NCI-H128 (cell line): ENCODE data around the gene AK2.
"Not testable (repeated sequence)": the region's sequence is repeated elsewhere in the genome, so short reads cannot be mapped to it uniquely, and the experiment has no call there.

Source experiments
- DNase-seq: peaks from one replicate; lab custom pipeline; 2025; ENCODE audit not compliant: unreplicated experiment; lab: John Stamatoyannopoulos, UW

The AK2 gene

DNA sequence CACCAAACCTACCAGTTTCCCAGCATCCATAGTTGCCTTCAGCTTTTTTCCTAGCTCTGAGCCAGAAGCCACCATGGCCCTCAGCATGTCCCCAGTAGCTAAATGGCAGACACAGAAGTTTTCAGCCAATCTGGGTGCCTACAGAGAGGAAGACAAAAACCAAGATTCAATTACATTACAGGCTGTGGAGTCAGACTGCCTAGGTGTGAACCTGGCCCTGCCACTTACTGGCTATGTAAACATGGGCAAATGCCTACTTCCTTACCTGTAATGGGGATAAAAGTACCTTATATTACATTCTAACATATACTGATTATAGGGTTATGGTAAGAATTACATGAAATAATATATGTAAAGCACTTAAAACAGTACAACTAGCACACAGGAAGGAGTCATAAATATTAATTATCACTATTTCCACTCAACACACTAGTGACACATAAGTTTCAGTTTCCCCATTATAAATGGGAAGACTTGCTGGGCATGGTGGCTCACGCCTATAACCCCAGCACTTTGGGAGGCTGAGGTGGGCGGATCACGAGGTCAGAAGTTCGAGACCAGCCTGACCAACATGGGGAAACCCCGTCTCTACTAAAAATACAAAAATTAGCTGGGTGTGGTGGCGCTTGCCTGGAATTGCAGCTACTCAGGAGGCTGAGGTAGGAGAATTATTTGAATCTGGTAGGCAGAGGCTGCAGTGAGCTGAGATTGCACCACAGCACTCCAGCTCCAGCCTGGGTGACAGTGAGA, 12.1 kb downstream of the AK2 start:
- not testable (repeated sequence) for DNase-seq

DNA sequence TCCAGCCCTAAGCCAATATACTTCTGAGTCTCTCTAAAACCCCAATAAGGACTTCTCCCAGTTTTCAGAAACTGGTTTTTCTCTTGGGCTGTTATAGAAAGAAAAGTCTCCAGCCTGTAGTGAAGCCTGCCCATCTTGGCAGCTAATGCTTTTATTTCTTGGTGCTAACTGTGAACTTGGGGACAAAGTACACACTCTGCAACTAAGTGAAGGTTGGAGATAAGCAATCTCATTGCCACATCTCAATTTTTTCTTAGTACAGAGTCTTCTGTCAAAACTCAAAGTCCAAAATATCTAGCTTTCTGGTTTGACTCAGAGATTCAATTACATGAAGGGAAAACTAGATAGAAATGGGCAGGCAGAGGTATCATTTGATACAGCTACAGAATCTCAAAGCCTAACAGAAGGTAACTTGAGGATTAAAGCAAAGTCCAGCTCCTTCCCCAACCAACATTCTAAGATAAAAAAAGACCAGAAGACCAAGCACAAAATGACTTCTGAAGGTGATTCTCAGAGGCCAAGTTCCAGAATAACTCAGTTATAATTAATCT, 14.0 kb downstream of the AK2 start:
- no peak for DNase-seq

DNA sequence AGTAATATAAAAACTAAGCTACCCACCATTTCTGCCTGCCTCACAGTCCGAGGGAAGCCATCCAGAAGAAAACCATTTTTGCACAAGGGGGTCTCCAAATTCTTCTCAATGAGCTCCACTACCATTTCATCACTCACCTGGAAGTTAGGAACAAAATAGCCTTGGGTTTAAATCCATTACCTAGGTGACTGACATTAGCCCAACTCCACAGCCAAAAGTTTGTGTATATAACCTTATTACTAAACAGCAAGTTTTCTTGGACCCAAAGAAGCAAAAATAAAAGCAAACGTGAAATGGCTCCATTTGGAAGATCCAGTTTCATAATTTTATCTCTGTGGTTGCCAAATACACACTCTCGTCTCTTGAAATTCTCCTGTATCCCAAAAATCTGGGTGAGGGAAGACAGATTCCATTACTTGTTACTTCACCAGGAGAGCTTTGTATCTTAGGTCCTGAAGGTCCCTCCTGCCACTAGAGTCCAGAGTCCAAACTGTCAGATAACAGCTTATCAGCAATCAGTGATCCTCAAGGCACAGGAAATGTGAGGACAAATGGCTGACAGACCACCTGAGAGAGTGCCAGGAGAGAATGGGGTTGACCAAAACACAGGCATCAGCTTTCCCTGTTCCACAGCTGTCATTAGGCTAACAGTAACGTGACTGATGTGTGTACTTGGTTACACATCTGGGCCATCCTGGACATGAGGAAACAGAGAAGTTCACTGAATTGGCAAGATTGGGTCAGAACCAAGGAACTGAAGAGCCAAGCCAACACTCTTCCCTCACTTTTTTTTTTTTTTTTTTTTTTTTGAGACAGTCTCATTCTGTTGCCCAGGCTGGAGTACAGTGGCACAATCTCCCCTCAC, 14.9 kb downstream of the AK2 start:
- DNase-seq, result no peak

GRCh38 chr1:33018112-33018511, 18.6 kb downstream of the AK2 start:
- DNase-seq, result no peak

DNA sequence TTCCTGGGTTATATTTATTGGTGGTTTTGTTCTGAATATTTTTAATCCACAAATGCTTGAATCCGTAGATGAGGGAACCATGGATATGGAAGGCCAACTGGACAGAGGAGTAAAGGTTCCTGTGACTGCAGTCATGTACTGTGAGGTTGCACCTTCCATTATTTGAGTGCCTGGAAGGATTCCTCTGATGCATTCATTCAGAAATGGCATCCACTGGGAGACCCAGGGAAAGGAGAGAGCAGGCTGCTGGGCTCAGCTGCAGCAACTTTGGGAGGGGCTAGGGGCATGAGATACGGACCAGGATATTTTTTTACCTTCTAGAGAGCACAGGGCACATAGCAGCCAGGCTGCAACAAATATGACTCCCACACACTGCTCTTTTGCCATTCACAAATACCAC, 19.5 kb downstream of the AK2 start:
- no peak for DNase-seq

GRCh38 chr1:33015216-33015615, 21.5 kb downstream of the AK2 start:
- no peak for DNase-seq

DNA sequence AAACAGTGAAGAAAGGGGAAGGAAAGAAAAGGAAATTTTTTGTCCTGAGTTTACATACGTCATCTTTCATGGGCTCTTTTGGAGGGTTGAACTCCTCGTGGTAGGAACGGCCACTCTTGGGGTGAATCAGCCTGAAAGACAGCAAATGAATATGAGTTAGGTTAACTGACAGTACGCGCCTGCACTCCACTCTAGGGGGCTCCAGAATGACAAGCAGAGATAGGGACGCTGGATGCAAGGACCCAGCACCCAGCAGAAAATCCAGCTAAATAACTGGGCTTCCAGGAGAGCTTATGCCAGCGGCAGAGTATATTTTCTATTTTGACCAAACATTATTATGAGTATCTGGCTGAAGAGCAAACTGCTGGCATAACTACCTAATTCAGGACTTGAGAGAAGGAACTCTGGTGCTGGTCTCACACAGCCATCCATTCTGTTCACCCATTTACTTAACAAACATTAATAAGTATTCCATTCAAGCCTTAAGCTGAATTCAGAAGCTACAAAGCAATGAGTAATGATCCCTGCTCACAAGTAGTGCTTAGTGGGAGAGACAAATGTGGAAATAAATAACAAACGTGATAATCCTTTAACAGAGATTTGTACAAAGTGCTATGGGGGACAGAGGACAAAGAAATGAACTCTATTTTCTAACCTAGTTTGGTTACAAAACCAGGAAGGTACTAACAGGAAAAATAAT, 22.1 kb downstream of the AK2 start:
- no peak for DNase-seq

- no peak for DNase-seq
Observed at GRCh38 chr1:33013791-33014190, 22.9 kb downstream of the AK2 start.

- DNase-seq, result no peak
Observed at GRCh38 chr1:33012165-33012564, 24.5 kb downstream of the AK2 start.

DNA sequence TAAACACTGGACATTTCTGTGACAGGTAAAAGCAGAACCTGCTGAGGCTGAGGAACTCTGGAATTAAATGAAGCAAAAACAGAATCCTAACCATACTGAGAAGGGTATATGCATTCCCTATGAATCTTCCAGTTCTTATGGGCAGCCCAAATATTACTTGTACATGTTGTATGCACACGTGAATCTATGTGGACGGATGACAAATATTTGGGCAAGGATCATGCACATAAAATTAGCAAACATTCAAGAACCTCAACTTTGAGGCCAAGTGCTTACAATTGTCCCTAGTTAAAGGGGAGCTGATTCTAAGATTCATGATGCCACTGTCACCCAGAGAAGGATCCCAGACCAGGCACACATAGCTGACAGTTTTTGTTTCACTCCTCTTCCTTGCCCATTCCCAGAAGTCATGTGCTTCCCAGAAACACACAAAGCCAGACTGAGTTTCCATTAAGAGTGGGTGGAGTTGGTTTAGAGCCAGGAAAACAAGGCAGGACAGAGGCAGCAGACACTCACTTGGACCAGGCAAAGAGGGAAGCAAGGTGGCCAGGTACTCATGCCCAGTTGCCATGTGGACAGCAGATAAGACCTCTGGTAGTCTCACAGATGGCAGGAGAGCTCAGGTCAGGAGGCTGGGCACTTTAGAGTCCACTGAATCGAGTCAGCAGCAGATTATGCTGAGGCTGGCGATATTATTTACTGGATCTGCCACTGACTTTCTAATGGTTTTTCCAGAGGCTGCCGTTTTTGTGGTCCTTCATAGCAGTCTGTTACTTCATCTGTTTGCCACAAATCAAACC, 25.6 kb downstream of the AK2 start:
- no peak for DNase-seq

DNA sequence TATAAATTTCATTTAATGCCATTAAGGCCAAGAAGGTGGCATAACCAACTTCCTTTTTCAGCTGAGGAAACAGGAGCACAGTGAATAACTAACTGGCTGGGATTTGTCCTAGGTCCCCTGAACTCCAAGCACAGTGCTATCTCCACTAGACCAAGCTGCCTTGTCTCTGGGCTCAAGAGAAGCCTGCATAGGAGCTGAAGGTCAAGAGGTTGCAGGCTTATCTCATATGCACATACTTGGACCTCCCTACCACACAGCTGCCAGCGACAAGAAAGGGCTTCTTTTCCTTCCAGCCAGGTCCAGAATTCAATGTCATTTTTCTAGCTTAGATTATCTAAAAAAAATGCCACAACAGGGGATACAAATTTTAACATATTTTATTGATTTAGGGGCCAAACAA, 27.1 kb downstream of the AK2 start:
- DNase-seq, result no peak

GRCh38 chr1:33008051-33008914, 28.4 kb downstream of the AK2 start:
- no peak for DNase-seq

- DNase-seq, result peak; percentile 41
Observed at GRCh38 chr1:33007190-33008050, 29.3 kb downstream of the AK2 start.

- no peak for DNase-seq
Observed at GRCh38 chr1:33005838-33006421, 30.8 kb downstream of the AK2 start.

- no peak for DNase-seq
Observed at GRCh38 chr1:33005117-33005837, 31.4 kb downstream of the AK2 start.

GRCh38 chr1:33004613-33005012, 32.1 kb downstream of the AK2 start:
- DNase-seq, result no peak

DNA sequence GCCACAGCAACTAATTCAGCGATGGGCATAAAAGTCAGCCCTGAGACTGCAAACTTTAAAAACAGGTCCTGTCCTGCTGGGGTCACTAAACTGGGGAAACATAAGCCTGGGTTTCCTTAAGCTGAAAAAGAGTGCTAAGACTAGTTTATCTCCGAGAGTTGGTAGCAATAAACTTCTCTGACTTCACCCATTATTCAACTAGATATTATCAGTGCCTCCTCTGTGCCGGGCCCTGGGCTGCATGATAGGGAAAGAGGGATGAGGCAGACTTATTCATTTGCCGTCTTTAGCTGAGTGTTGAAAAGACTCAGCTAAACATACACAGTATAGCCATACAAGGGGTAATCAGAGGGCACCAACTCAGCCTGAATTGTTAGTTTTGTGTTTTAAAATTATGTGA, 33.0 kb downstream of the AK2 start:
- no peak for DNase-seq

DNA sequence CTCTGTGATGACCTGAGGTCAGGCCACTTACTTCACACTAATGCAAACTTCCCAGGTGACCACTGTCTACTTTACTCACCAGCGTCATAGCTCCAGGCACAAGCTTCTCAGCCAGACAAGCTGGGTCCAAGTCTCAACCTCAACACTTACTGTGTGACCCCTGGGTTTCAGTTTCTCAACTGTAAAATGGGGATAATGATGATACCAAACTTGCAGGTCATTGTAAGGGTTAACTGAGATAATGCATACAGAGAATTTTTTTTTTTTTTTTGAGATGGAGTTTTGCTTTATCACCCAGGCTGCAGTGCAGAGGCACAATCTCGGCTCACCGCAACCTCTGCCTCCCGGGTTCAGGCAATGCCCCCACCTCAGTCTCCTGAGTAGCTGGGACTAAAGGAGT, 34.7 kb downstream of the AK2 start:
- DNase-seq, result no peak
